Germinal center (tissue), 1 donor: ENCODE measurements around the gene HELZ.

ENCODE experiments used
- DNase-seq: peaks from one replicate; pipeline ENCODE4 v3.0.0; 2012; ENCODE audit warnings: mixed read lengths, low spot score

Gene HELZ

GRCh38 chr17:67194134-67194533 lies 50.9 kb downstream of the HELZ start:
- no peak for DNase-seq

GRCh38 chr17:67187927-67188326 lies 57.1 kb downstream of the HELZ start:
- DNase-seq: no peak

- no peak for DNase-seq
Measured at GRCh38 chr17:67186782-67187181, 58.2 kb downstream of the HELZ start.

GRCh38 chr17:67183531-67183930 lies 61.5 kb downstream of the HELZ start:
- DNase-seq: no peak

GRCh38 chr17:67181825-67182224 lies 63.2 kb downstream of the HELZ start:
- no peak for DNase-seq

- no peak for DNase-seq
Measured at GRCh38 chr17:67180275-67180674, 64.7 kb downstream of the HELZ start.

GRCh38 chr17:67178555-67178954 lies 66.4 kb downstream of the HELZ start:
- DNase-seq: no peak

GRCh38 chr17:67177732-67178131 lies 67.3 kb downstream of the HELZ start:
- DNase-seq: no peak

GRCh38 chr17:67174190-67174589 lies 70.8 kb downstream of the HELZ start:
- DNase-seq: no peak

- no peak for DNase-seq
Measured at GRCh38 chr17:67171560-67171959, 73.4 kb downstream of the HELZ start.

- DNase-seq: no peak
Measured at GRCh38 chr17:67168496-67168895, 76.5 kb downstream of the HELZ start.

- DNase-seq: no peak
Measured at GRCh38 chr17:67165201-67165600, 79.8 kb downstream of the HELZ start.

GRCh38 chr17:67164302-67164701 lies 80.7 kb downstream of the HELZ start:
- DNase-seq: no peak

GRCh38 chr17:67162771-67163170 lies 82.2 kb downstream of the HELZ start:
- no peak for DNase-seq

GRCh38 chr17:67161573-67161972 lies 83.4 kb downstream of the HELZ start:
- no peak for DNase-seq

GRCh38 chr17:67160791-67161190 lies 84.2 kb downstream of the HELZ start:
- no peak for DNase-seq

- DNase-seq: no peak
Measured at GRCh38 chr17:67157732-67158639, 87.0 kb downstream of the HELZ start.

GRCh38 chr17:67156269-67157199 lies 88.5 kb downstream of the HELZ start:
- DNase-seq: no peak

GRCh38 chr17:67152824-67153223 lies 92.2 kb downstream of the HELZ start:
- no peak for DNase-seq

- DNase-seq: no peak
Measured at GRCh38 chr17:67151717-67152116, 93.3 kb downstream of the HELZ start.

- DNase-seq: no peak
Measured at GRCh38 chr17:67150826-67151225, 94.2 kb downstream of the HELZ start.

- DNase-seq: no peak
Measured at GRCh38 chr17:67148352-67148751, 96.6 kb downstream of the HELZ start.
